ENCODE data around the gene CACNA2D1. TPM values are rescaled to one million over a fixed set of nuclear protein-coding genes. Genes with fewer than 3 reads are reported as not detected.
A peak's percentile ranks its signal among the peaks of the same experiment; 100 is the strongest.

The CACNA2D1 gene
- polyA plus RNA-seq, 2 of the 4 experiments (the other 2 are of a cell fraction): 18.0 to 32.9 TPM

GRCh38 chr7:82481499-82482097 is 38.0 kb upstream of the CACNA2D1 start (continued):
- TF ChIP-seq MAX (IDR thresholded peaks at IDR 0.05) (no peak), ELK1 (IDR thresholded peaks at IDR 0.05; ENCODE audit: low read depth, low read length) (no peak)

DNA sequence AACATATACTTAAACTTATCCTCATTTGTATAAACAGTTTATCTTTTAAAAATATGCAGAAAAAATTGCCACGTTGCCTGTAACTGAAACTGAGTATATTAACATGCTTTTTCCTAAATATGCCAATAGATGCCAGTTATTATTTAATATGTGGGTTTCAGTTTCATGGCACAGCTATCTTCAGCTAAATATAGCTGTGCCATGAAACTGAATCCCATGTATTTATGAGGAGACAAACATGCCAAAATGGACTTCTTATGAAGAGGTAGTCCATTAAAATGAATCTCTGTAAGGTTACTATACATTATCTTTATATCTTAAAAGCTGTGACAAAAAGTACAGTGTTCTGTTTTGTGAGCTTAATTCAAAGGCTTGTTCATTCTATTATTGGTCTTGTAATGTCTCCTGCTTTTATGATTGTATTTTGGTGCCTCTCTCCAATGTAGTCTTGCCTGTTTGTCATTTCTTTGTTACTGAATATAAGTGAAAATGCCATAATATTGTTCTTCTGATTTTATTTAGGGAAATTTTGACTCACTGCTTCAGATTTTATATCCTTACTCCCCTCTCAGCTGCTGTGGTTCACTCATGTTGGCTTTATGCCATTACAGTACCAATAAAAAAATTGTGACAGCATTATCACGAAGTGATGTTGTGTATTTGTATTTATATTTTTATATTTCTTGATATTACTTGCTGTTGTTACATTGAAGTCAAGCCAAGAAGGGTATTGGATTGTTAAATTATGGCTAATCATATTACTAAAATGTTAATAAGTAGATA is 34.3 kb upstream of the CACNA2D1 start:
- Histone ChIP-seq H3K4me3 (no peak overlapping the region), H3K4me2 (no peak overlapping the region), H3K4me1 (no peaks in the 10 kb centered on the region), H3K27ac (no peak overlapping the region), H3K9me3 (no peaks in the 10 kb centered on the region)
- FAIRE-seq (no peak), ATAC-seq (no peak), DNase-seq (ENCODE audit: low read depth in 1 of 2, low spot score in 1 of 2) (no peak)
- CTCF ChIA-PET: interaction anchor here (2.6 kb wide), 1 partner anchor 94 kb away, joined by 12 read pairs; no protein-coding TSS in a partner anchor
- 41% methylated on average over 2 of the region's 2 CpGs for WGBS (ENCODE audit: missing lambda C conversion rate)
- POLR2A ChIA-PET: no interaction called here
- TF ChIP-seq BCL3 (IDR thresholded peaks at IDR 0.05) (no peak), RFX5 (IDR thresholded peaks at IDR 0.05) (no peak), RNF2 (IDR thresholded peaks at IDR 0.05; ENCODE audit: borderline replicate concordance, low read depth) (no peak), KDM1A (IDR thresholded peaks at IDR 0.05; ENCODE audit: low read depth) (no peak), RCOR1 (IDR thresholded peaks at IDR 0.05; ENCODE audit: low read depth, low read length) (no peak), MAZ (IDR thresholded peaks at IDR 0.05; ENCODE audit: borderline replicate concordance, low read depth, low read length) (no peak), RAD21 (conservative IDR thresholded peaks at IDR 0.05 in 1 of 2, IDR thresholded peaks at IDR 0.05 in 1 of 2) (no peak), HEYL (CRISPR knock-in tag; IDR thresholded peaks at IDR 0.05) (no peak), TFCP2L1 (CRISPR knock-in tag; IDR thresholded peaks at IDR 0.05) (no peak), NPAS2 (CRISPR knock-in tag; IDR thresholded peaks at IDR 0.05; ENCODE audit: borderline replicate concordance) (no peak), GATA3 (IDR thresholded peaks at IDR 0.05; ENCODE audit: borderline replicate concordance) (no peak), ZSCAN20 (CRISPR knock-in tag; IDR thresholded peaks at IDR 0.05) (no peak), ZC3H11A (IDR thresholded peaks at IDR 0.05) (no peak), PHF8 (IDR thresholded peaks at IDR 0.05; ENCODE audit: borderline replicate concordance, low read depth) (no peak), ESRRA (IDR thresholded peaks at IDR 0.05; ENCODE audit: borderline replicate concordance, low read length) (no peak), HDAC2 (IDR thresholded peaks at IDR 0.05) (no peak), CBX8 (IDR thresholded peaks at IDR 0.05) (no peak), MAFK (IDR thresholded peaks at IDR 0.05; ENCODE audit: partially characterized antibody) (no peak), EHMT2 (IDR thresholded peaks at IDR 0.05; ENCODE audit: low read depth) (no peak), CHD2 (IDR thresholded peaks at IDR 0.05; ENCODE audit: low read length, partially characterized antibody) (no peak)

- no peak for ATAC-seq
- TF ChIP-seq POLR2AphosphoS2 (conservative IDR thresholded peaks at IDR 0.05; ENCODE audit: low read length) (no peak), NFE2L2 (conservative IDR thresholded peaks at IDR 0.05; ENCODE audit: low read length) (0 out of 2 replicates have a peak, but pooled peaks have one; percentile 26)
- CTCF ChIA-PET: no interaction called here
- H3K9me3 ChIP-seq: no peaks in the 10 kb centered on the region
- no peak overlapping the region for H3K4me3 ChIP-seq
- H3K27ac ChIP-seq: no peak overlapping the region
- no peaks in the 10 kb centered on the region for H3K4me1 ChIP-seq
- no peak overlapping the region for H3K4me2 ChIP-seq
- DNase-seq (ENCODE audit: low read depth in 1 of 2, low spot score in 1 of 2): no peak
- 92% methylated on average over 9 of the region's 9 CpGs for WGBS (ENCODE audit: missing lambda C conversion rate)
- no peak for FAIRE-seq
- POLR2A ChIA-PET: no interaction called here
Measured at GRCh38 chr7:82472966-82473365, 29.4 kb upstream of the CACNA2D1 start.
